Tibial nerve (tissue), 4 donors: Measurements from ENCODE around the gene RAB11FIP4. TPM values are rescaled to one million over a fixed set of nuclear protein-coding genes. Genes with fewer than 3 reads are reported as not detected.

Source experiments
- DNase-seq, 2 donors: peaks; one replicate each; pipeline ENCODE4 v3.0.0-alpha.2; 2019; ENCODE audit warnings: low spot score in 2 of 2
- H3K27ac ChIP-seq, 4 donors: fragments of 200-600 bp; sonication (generic) in 3 of 4; one replicate each; pipeline ENCODE4 v1.5.1; 2017 to 2019; ENCODE audit warnings: mild to moderate bottlenecking in 1 of 4
- H3K27me3 ChIP-seq, 2 donors: fragments of 200-600 bp; sonication (generic) in 1 of 2; one replicate each; pipeline versions ENCODE4 v1.5.1 to v1.6.0; 2017 to 2019
- H3K36me3 ChIP-seq, 3 donors: fragments of 200-600 bp; sonication (generic); one replicate each; pipeline ENCODE4 v1.5.1; 2018 to 2019
- H3K4me1 ChIP-seq, 4 donors: fragments of 200-600 bp; sonication (generic) in 3 of 4; one replicate each; pipeline ENCODE4 v1.5.1; 2017 to 2019
- H3K4me3 ChIP-seq, 4 donors: fragments of 200-600 bp; sonication (generic) in 3 of 4; one replicate each; pipeline ENCODE4 v1.5.1; 2017 to 2019; ENCODE audit warnings: mild to moderate bottlenecking in 1 of 4, moderate library complexity in 1 of 4
- H3K9me3 ChIP-seq, 4 donors: fragments of 200-600 bp; sonication (generic) in 3 of 4; one replicate each; pipeline ENCODE4 v1.5.1; 2017 to 2019
- CTCF ChIP-seq, 5 experiments: fragments of 200-600 bp in 3 of 5; fragments of 450-650 bp in 2 of 5; sonication (generic) in 3 of 5; IDR thresholded peaks; one replicate each; pipeline ENCODE4 v1.5.1; 2016 to 2019; ENCODE audit warnings: antibody characterized with exemption in 5 of 5, mild to moderate bottlenecking in 3 of 5, moderate library complexity in 2 of 5
- EP300 ChIP-seq, 2 donors: sonication (generic); formaldehyde crosslinking; IDR thresholded peaks; one replicate each; pipeline ENCODE4 v1.6.1; 2017; ENCODE audit warnings: antibody characterized with exemption in 2 of 2, mild to moderate bottlenecking in 1 of 2
- POLR2A ChIP-seq, 2 donors: fragments of 450-650 bp; IDR thresholded peaks; one replicate each; pipeline ENCODE4 v1.6.1; 2017; ENCODE audit warnings: antibody characterized with exemption in 2 of 2, mild to moderate bottlenecking in 2 of 2, moderate library complexity in 2 of 2
- WGBS, 2 donors: methylation state at CpG; one replicate each; pipeline ENCODE4 v1.1.5; 2018; 5-methylcytosine and 5-hydroxymethylcytosine counted together
- total RNA-seq, 4 donors: library from RNA; depleted of rRNA; stranded (reverse); fragments of >200 nt; gene quantifications; one replicate each; pipeline ENCODE4 v1.1.0, GENCODE V29; 2016

The RAB11FIP4 gene
- total RNA-seq, 4 donors from 2014 or later, result 2.7 to 6.9 (median 4.1) TPM

GRCh38 chr17:31428512-31428911 lies 37.0 kb downstream of the RAB11FIP4 start:
- Histone ChIP-seq H3K9me3 (no peaks in the 10 kb centered on the region), H3K27me3 (peaks cover 0 to 4% of the 10 kb centered on the region in 2 donors), H3K36me3 (no peaks in the 10 kb centered on the region), H3K27ac (no peak overlapping the region), H3K4me3 (no peak overlapping the region), H3K4me1 (peaks cover 0 to 13% (median 4%) of the 10 kb centered on the region in 4 donors)
- no peak for DNase-seq
- 91 to 94% methylated on average over 4 of the region's 4 CpGs for WGBS, 2 donors
- TF ChIP-seq EP300 (IDR thresholded peaks at IDR 0.05) (no peak), POLR2A (IDR thresholded peaks at IDR 0.05) (no peak), CTCF (IDR thresholded peaks at IDR 0.05) (no peak)

- Histone ChIP-seq H3K4me1 (no peaks in the 10 kb centered on the region), H3K9me3 (no peaks in the 10 kb centered on the region), H3K4me3 (no peak overlapping the region), H3K27ac (no peak overlapping the region), H3K27me3 (peaks cover 0 to 4% of the 10 kb centered on the region in 2 donors), H3K36me3 (no peaks in the 10 kb centered on the region)
- 39 to 44% methylated on average over 11 to 12 of the region's 12 CpGs for WGBS, 2 donors
- no peak for DNase-seq
- TF ChIP-seq EP300 (IDR thresholded peaks at IDR 0.05) (no peak), CTCF (IDR thresholded peaks at IDR 0.05) (no peak), POLR2A (IDR thresholded peaks at IDR 0.05) (no peak)
Measured at GRCh38 chr17:31431098-31431851, 39.8 kb downstream of the RAB11FIP4 start.

- Histone ChIP-seq H3K4me3 (no peak overlapping the region), H3K27ac (no peak overlapping the region), H3K4me1 (peaks cover 0 to 2% (median 0%) of the 10 kb centered on the region in 4 donors), H3K36me3 (no peaks in the 10 kb centered on the region), H3K27me3 (peaks cover 0 to 4% of the 10 kb centered on the region in 2 donors), H3K9me3 (no peaks in the 10 kb centered on the region)
- DNase-seq, result no peak
- TF ChIP-seq CTCF (IDR thresholded peaks at IDR 0.05) (no peak), EP300 (IDR thresholded peaks at IDR 0.05) (no peak), POLR2A (IDR thresholded peaks at IDR 0.05) (no peak)
- WGBS, 2 donors, result 58 to 66% methylated on average over 14 to 16 of the region's 16 CpGs
Measured at GRCh38 chr17:31431852-31432658, 40.6 kb downstream of the RAB11FIP4 start.

- peaks cover 0 to 4% of the 10 kb centered on the region in 2 donors for H3K27me3 ChIP-seq
- H3K36me3 ChIP-seq, result no peaks in the 10 kb centered on the region
- no peak overlapping the region for H3K4me3 ChIP-seq
- H3K4me1 ChIP-seq, result peaks cover 0 to 8% (median 0%) of the 10 kb centered on the region in 4 donors
- H3K9me3 ChIP-seq, result no peaks in the 10 kb centered on the region
- no peak for DNase-seq
- TF ChIP-seq POLR2A (IDR thresholded peaks at IDR 0.05) (no peak), CTCF (IDR thresholded peaks at IDR 0.05) (no peak), EP300 (IDR thresholded peaks at IDR 0.05) (no peak)
- no peak overlapping the region for H3K27ac ChIP-seq
- WGBS, 2 donors, result 66 to 77% methylated on average over 13 to 14 of the region's 14 CpGs
Measured at GRCh38 chr17:31433091-31433790, 41.8 kb downstream of the RAB11FIP4 start.
